ENCODE results near the gene PRKCZ.
"Not testable (repeated sequence)": the region's sequence is repeated elsewhere in the genome, so short reads cannot be mapped to it uniquely, and the experiment has no call there.

PRKCZ gene

DNA sequence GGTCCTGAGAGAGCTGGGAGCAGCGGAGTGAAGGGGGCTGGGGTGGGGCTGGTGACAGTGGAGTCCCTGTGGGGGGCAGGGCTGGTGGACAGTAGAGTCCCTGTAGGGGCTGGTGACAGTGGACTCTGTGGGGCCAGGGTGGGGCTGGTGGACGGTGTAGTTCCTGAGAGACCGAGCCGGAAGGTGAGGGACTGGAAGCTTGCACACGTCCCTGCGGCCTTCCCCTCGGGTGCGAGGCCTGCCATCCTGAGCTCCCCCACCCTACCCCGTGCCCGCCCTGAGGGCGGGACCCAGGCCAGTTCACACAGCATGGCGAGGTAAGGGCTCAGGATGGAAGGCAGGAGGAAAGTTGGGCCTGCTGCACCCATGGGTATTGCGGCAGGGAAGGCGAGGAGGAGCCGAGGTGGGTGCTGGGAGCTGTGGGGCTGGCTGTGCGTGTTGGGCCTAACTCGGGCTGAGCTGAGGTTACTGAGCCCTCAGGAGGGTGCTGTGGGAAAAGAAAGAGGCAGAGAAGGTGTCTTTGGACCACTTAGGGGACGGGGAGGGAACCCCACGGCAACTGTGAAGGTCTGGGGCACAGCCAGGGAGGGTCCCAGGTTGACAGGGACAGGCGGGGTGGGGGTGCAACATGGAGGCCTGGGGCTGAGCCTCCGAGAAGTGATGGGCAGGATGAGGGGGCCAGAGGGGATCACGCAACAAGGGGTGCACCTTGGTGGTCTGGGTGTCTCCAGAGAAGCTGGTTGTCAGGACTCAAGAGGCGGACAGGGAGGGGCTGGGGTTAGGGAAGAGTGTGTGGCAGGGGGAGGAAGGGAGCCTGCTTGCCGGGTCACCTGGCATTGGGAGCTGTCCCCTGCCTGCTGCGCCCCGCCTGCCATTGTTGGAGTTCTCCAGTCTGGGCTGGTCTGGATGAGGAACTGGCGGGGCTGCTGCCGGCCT, 60.8 kb downstream of the PRKCZ start:
- H3K4me3 ChIP-seq (ENCODE audit: low read depth, low read length): no peak overlapping the region

DNA sequence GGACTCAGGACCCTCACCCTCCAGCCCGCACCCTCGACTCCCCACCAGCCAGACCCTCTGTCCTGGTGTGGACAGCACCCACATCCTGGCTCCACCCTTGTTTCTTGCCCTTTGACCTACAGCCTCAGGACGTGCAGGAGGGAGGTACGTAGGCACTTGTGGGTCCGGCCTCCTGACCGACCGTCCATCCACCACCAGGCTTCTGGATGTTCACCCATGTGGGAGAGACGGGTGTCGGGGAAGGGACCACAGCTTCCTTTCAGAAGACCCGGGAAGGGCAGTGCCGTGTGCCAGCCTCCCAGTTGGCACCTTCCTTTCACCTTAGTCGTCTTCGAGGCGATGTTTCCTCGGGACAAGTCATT, 61.4 kb downstream of the PRKCZ start:
- H3K4me3 ChIP-seq (ENCODE audit: low read depth, low read length): no peak overlapping the region

DNA sequence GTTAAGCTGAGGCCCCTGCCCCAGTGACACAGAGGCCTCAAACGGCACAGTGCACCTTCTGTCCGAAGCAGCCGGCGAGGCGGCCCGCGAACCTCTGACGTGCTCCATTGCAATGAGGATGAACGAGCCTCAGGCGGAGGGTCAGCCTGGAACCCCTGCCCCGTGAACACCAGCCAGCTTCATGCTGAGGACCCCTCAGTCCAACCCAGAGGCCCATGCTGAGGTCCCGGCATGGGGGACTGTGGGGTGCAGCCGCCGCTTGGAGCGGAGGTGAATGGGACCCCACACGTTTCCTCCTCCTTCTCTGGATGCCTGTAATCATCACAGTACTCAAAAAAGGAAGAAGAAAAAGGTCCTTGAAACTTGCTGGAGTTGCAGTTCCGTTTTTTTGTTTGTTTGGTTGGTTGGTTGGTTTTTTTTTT, 62.1 kb downstream of the PRKCZ start:
- no peak overlapping the region for H3K4me3 ChIP-seq (ENCODE audit: low read depth, low read length)

DNA sequence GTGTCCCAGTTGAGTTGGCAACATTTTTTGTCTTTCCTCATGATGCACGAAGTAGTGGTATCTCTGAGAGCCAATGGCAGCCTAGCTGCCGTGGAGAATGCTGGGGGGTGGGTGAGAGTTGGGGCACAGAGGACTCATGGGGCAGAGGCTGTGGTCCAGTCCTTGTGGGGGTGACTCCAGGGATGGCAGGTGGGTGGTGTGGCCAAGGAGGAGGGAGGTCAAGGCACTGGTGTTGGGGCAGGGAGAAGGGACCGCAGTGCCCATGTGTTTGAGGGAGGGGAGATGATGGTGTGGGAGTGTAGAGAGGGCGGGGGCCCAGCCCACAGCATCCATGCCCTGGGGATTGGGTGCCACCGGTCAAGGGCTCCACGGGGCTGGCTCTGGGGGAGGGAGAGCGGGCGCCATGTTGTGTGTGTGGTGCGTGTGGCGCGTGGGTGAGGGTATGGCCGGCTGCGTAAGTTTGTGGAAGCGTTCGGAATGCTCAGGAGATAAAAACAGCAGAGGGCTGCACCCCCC, 63.5 kb downstream of the PRKCZ start:
- no peak overlapping the region for H3K4me3 ChIP-seq (ENCODE audit: low read depth, low read length)

DNA sequence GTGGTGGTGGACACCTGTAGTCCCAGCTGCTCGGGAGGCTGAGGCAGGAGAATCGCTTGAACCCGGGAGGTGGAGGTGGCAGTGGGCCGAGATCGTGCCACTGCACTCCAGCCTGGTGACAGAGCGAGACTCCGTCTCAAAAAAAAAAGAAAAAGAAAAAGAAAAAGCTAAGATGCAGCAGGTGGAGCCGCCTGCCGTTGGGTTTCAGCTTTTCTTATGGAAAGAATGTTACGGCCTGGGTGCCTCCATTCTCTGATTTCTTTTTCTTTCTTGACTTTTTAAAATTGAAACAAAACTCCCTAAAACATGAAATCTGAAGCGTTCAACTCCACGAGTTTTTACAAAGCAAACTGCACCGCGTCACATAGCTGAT, 64.4 kb downstream of the PRKCZ start:
- H3K4me3 ChIP-seq (ENCODE audit: low read depth, low read length): not testable (repeated sequence)

DNA sequence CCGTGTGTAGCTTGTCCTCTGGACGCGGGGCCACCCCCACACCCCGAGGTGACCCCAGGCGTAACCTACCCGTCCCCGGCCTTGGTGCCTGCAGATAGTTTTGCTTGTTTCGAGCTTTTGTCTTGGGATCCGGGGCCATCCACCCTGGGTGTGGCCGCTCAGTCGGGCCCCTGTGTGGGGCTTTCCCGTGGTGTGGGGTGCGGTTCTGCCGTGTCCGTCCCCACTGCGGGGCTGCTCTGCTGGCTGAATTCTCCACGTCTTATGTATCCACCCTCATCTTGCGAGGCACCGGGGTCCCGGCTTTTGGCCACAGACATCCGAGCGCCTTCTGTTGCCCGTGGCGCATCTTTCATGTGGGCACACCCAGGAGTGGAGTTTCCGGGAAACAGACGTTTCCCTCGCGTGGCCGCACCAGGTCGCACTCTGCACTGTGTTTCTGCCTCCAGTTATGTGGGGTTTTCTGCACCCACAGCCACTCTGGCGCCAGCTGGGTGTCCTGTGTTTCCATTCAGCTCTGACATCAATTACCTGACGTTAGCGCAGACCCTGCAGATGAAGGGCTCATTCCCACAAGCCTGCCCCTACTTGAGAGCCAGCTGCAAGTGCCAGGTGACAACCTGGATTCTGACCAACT, 64.9 kb downstream of the PRKCZ start:
- no peak overlapping the region for H3K4me3 ChIP-seq (ENCODE audit: low read depth, low read length)

DNA sequence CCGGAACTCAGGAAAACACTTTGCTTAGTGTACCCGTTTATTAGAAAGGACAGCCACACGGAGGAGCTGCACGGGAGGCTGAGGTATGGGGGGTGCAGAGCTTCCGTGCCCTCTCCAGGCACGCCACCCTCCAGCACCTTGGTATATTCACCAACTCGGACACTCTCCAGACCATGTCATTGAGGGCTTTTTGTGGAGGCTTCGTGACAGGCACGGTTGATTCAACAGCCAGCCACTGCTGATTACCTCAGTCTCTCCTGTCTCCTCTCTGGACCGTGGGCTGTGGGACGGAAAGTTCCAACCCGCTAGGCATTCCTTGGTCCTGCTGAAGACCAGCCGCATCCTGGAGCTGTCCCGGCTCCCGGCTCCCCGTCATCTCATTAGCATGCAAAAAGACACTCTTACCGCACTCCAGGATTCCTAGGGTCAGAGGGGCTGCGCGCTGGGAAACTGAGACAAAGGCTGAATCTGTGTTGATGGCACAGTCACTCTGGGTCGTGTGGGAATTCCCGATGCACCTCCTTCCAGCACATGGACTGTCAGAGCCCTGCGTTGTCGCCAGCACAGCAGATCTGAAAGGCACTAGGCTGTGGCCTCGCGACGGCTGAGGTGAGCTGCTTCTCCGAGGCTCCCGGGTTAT, 65.6 kb downstream of the PRKCZ start:
- no peak overlapping the region for H3K4me3 ChIP-seq (ENCODE audit: low read depth, low read length)

DNA sequence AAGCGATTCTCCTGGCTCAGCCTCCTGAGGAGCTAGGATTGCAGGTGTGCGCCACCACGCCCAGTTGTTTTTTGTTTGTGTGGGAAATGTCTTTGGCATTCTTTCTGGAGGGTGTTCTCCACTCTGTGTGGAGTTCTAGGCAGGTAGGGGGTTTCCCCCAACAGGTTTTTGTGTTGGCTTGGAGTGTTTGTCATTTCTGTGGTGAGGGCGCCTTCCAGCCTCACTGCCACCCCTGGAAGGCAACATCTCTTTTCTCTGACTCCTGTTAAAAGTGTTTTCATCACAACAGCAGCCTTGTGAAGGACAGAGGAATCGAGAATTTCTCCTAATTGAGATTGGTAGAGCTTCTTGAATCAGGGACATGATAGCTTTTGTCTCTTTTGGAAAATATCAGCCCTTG, 69.7 kb downstream of the PRKCZ start:
- no peak overlapping the region for H3K4me3 ChIP-seq (ENCODE audit: low read depth, low read length)

DNA sequence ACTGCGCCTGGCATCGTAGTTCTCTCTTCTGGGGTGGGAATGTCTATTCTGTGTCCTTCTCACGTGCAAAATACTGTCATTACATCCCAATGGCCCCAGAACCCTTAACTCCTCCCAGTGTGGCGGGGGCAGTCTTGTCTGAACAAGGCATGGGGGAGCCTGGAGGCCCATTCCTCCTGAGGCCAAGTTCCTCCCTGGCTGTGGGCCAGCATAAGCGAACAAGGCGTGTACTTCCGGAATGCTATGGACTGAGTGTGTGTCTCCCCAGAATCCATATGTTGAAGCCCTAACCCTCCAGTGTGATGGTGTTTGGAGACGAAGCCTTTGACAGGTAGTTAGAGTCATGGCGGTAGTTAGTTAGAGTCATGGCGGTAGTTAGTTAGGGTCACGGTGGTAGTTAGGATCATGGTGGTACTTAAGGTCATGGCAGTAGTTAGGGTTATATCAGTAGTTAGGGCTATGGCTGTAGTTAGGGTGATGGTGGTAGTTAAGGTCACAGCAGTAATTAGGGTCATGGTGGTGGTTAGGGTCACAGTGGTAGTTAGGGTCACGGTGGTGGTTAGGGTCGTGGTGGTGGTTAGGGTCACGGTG, 71.0 kb downstream of the PRKCZ start:
- no peak overlapping the region for H3K4me3 ChIP-seq (ENCODE audit: low read depth, low read length)

DNA sequence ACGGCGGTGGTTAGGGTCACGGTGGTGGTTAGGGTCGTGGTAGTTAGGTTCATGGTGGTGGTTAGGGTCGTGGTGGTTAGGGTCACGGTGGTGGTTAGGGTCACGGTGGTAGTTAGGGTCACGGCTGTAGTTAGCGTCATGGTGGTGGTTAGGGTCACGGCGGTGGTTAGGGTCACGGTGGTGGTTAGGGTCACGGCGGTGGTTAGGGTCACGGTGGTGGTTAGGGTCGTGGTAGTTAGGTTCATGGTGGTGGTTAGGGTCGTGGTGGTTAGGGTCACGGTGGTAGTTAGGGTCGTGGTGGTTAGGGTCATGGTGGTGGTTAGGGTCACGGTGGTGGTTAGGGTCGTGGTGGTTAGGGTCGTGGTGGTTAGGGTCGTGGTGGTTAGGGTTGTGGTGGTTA, 71.6 kb downstream of the PRKCZ start:
- not testable (repeated sequence) for H3K4me3 ChIP-seq (ENCODE audit: low read depth, low read length)

DNA sequence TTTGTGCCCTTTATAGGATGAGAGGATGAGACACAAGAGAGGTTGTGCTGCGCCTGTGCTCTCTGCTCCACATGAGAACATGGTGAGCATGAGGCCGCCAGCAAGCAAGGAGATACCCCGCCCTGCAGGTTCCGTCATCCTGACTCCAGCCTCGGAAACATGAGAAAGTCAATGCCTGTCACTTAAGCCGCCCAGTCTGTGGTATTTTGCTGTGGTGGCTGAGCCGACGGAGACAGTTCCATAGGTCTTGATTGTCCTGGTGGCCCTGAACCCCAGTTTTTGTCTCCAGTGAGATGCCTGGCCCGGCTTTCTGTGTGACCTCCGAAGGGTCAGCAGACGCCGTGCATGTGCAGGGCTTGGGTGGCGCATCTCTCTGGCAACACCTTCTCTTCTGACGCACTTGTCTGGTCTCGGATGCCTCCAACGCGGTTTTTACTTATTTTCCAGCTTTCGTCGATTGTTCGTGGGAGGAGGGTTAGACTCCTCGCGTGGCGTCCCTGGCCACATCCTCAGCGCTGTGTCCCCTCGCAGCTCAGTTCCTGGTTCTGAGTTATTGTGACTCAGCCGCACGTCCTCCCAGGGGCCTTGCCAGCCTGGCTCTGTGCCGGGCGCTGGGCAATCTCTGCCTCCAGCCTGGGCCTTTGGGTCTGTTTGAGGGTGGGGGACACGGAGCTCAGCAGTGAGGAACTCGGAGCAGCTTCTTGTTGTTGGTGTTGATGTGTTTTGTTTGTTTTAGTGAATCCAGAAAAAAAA, 74.4 kb downstream of the PRKCZ start:
- H3K4me3 ChIP-seq (ENCODE audit: low read depth, low read length): no peak overlapping the region

DNA sequence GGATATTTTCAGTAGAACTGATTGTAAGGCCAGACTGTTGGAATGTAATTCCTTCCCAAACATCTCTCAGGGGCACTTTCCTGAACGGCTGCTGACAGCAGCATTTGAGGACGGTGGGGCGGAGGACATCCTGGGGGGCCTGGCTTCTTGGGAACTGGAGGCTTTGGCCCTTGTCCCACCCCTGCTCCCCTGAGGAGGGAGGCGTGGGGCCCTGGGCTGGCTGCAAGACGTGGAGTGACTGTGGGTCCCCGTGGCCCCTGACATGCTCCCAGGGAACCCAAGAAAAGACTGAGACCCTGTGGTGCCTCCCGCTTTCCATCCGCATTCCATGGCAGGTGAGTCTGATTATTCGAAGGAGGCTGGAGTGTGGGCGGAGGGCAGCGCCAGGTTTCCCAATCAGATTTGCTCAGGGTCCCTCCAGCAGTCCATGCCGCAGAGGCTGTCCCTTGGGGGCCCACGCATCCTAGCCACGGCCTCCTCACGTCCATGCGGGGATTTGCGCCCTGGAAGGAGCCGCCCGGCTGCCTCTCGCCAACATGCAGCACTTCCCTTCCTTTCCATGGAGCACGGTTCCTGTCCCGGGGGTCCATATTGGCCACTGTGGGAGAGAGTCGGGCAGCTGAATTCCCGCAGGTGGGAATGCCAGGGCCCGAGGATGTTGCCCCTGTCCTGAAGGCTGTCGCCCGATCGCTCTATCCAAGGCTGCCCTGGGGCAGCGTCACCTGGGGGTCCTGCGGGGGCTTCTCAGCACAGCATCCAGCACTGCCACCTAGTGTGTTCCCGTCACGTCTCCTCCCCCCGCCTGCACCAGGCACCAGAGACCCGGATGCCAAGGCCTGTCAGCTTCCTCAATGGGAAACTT, 75.4 kb downstream of the PRKCZ start:
- H3K4me3 ChIP-seq (ENCODE audit: low read depth, low read length): no peak overlapping the region

DNA sequence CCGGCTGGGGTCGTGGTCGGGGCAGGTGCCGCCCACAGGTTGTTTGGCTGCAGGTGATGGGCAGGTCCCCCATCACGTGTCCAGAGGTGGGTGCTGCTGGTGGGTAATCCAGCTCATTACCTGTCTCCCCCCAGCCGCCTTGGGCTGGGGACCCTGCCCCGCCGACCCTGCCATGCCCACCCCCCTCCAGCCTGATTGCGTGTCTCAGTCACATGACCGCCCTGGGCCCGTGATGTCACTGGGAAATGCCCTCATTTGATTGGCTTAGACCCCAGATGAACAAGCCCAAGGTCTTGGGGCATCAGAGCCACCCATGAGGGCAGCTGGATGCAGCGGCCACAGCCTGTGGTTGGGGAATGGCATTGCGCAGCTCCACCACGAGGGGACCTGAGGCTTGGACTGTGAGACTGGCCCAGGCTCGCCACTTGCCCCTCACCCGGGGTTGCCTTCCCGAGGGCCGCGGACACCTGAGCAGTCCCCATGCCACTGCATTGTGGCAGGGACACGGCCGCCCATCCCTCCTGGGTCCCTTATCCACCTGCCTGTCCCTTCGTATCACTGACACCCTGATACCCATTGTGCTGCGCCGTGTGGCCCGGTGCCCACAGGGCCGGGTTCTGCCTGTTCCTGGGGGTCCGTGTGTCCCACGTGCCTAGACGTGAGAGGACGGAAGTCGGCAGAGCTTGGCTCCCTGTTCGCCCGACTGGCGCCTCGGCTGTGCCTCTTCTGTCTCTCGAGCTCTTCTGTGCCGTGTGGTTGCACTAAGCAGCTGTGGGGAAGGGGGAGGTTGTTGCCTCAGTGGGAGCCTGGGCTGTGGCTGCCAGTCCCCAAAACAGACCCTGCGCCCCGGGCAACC, 76.3 kb downstream of the PRKCZ start:
- H3K4me3 ChIP-seq (ENCODE audit: low read depth, low read length): no peak overlapping the region

DNA sequence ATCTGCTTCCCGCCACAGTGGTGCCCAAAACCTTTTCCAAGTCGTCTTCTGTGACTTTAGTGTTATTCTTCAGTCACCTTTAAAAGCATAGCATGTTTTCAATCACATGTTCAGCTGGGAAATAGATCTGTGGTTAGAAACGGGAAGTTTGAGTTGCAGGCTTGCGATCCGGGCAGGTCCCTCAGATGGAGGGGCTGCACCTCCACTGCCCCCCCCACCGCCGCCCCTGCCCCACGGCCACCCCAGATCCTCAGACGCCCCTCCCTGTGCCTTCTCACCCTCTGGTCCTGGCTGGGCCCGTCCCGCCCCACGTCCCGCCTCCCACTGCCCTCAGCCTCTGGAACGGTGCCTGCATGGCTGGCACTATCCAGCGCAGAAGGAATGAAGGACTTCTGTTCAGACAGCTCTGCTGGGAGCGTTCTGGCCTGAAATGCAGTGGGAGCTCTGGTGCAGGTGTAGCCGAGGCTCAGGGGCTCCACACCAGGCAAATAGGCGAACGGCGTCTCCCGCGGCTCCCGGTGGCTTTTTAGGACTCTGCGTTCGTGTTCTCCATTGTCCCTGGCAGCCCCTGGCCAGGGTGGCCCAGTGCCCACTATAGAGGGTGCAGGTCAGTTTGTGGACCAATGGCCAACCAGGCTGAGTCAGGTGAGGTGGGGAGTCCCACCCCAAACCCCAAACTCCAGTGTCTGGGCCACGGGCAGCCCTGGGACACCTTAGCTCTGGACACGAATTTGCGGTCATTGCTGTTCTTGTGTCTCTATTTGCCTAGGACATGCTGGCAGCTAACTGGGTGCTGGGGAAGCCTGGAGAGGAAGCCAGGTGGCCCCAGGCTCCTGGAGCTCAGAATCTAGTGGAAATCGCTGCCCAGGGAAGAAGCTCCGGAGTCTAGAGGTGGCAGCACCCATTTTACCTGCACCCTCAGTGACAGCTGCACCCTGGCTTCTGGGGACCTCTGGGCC, 77.3 kb downstream of the PRKCZ start:
- H3K4me3 ChIP-seq (ENCODE audit: low read depth, low read length): no peak overlapping the region

DNA sequence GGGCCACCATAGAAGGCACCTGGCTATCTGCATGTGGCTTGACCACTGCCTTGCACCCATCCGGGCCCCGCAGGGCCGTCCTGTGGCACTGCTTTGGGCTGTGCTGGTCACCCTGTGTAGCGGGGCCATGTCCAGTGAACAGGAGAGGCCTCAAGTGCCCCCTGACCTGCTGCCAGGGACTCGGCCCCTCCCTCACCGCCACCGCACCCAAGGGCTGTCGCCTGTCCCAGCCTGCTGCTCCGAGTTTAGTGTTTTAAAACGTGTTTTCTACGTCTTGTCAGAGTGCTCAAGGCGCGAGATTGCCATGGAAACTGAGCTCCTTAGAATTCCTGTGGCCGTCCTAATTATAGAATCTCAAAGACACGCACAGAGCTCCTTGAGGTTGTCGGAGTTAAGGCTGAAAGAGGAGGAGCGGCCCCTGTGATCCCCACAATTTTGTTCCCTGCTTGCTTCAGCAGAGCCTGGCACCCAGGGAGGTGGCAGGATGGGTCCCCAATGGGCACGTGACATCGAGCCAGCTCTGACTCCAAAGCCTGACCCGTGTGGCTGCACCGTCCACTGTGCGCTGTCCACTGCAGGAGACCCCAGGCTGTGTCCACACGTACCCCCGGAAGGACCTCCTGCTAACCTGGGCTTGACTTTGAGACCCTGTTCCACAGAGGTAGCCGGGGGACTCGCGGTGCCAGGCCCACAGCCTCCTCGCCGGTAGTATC, 78.1 kb downstream of the PRKCZ start:
- H3K4me3 ChIP-seq (ENCODE audit: low read depth, low read length): no peak overlapping the region

DNA sequence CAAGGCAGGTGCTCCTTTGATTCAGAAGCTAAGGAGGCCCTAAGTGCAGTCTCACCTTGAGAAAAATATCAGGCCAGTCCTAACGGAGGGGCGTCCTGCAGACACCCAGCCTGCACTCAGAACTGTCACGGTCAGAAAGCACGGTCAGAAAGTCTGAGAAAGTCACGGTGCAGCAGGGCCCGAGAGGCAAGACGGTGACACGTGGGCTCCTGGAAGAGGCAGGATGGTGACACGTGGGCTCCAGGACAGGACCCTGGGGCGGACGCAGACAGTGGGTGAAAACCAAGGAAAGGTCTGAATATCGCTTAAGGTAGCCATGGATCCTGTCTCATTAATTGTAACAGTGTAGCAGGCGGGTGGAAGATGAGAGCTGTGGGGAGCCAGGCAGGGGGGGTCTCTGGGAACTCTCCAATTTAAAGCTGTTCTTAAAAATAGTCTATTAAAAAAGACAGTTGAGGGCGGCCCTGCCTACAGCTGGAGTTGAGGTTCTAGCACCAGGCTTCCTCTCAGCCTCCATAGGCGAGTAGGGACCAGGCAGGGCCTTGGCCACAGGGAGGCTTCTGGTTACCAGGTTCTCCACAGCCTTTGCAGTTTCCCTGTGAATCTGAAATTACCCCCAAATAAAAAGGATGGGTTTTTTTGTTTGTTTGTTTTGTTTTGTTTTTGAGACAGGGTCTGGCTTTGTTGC, 79.2 kb downstream of the PRKCZ start:
- H3K4me3 ChIP-seq (ENCODE audit: low read depth, low read length): no peak overlapping the region

DNA sequence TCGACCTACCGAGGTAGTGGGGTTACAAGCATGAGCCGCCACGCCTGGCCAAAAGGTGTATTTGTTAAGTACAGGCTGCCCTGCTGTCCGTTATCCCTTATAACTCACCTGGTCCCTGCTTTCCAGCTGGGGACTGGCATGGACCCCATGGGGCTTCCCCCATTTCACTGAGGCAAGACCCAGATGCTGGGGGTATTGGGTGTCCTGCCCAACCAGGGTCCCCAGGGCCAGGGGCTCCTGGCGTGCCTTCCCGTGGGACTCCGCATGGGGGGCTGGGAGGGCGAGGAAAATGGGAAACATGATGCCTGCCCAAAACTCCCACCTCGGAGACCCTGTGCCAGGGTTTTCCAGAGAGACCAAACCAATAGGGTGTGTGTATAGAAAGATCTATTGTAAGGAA, 79.9 kb downstream of the PRKCZ start:
- H3K4me3 ChIP-seq (ENCODE audit: low read depth, low read length): no peak overlapping the region

Measured in iPS-11a (cell line).